GM18907 (cell line): Measurements from ENCODE around the gene IGDCC3.

ENCODE experiments used
- ATAC-seq: cut with Tn5 transposase; IDR thresholded peaks from one replicate; pipeline ENCODE4 v1.9.1; 2021; ENCODE audit warnings: mild to moderate bottlenecking, moderate library complexity; ENCODE audit not compliant: unreplicated experiment

IGDCC3 gene

GRCh38 chr15:65377976-65378366 lies at the start of gene IGDCC3:
IGDCC3 (minus strand) TSS chr15:65378002; CDS start chr15:65377788, 214 bp downstream.
- ATAC-seq: no peak

DNA sequence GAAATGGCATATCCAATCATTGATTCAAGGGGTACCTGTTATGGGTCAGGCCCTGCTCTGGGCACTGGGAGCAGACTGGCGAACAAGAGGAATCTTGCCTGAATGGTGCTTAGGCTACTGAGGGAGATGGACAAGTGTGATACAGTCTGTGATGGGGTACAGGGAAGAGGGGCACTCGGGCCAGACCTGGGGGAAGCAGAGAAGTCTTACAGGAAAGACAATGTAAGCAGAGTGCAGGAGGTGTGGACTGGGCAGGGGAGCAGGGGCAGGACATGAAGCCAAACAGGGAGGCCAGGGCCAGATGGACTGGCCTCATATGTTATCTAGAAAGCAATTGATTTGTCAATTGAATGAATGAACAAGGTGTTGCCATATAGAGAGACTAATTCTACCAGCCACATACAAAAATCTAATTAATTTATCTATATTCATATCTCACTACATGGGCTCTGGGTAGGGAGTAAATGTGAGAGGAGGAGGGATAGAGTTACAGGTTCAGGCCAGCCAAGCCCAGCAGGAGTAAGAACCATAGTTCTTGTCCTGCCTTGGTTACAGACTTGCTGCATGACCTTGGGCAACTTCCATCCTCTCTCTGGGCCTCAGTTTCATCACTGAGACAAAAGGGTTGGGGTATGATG lies 48.5 kb upstream of the IGDCC3 start:
- ATAC-seq: no peak

DNA sequence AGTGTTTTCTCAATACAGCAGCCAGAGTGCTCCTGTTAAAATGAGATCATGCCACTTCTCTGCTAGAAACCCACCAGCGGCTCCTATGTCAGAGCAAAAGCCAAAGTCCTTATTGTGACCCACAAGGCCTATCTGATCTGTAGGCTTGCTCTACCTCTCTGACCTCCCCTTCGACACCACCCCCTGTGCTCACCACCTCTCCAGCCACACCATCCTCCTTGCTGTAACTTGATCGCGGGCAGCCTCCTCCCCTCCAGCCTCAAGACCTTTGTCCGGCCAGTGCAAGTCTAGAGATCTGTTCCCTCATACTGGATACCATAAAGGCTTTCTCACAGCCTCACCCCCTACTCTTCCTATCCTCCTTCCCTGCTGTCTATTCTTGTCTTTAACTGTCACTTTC lies 46.9 kb upstream of the IGDCC3 start:
- ATAC-seq: no peak

GRCh38 chr15:65423976-65424679 lies 46.3 kb upstream of the IGDCC3 start:
- ATAC-seq: no peak

DNA sequence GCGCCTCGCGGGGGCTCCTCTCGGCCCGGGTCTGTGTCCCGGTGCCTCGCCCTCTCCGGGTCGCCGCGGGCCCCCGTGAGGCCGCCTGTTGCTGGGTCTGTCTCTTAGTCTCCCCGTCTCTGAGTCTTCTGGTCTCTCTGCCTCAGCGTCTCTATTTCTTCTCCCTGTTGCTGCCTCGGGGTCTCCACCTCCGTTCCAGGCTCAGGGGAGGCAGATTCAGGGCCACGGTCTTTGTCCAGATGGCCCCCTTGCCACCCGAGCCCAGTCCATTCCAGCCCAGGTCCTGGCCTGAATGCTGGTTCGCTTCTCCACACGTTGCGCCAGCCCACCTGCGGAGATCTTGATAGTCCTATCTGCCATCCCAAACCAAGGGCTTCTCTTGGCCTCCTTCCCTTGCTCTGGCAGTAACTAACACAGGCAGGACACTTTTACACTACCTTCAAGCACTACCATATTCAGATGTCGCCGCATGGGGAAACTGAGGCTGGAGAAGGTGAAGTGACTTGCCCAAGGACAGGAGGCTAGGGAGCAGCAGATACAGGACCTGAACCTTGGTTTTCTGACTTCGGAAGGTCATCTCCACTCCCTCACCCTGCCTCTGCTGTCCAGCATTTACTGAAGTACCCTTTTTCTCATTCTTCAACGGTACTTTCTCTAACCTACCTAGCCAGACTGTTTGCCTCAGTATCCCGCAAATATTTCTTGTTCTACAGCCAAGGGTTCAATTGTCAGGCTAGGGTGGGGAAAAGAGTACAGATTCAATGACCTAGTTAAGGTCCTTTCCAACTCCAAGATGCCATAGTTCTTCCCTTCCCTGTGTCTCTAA lies 45.6 kb upstream of the IGDCC3 start:
- no peak for ATAC-seq

DNA sequence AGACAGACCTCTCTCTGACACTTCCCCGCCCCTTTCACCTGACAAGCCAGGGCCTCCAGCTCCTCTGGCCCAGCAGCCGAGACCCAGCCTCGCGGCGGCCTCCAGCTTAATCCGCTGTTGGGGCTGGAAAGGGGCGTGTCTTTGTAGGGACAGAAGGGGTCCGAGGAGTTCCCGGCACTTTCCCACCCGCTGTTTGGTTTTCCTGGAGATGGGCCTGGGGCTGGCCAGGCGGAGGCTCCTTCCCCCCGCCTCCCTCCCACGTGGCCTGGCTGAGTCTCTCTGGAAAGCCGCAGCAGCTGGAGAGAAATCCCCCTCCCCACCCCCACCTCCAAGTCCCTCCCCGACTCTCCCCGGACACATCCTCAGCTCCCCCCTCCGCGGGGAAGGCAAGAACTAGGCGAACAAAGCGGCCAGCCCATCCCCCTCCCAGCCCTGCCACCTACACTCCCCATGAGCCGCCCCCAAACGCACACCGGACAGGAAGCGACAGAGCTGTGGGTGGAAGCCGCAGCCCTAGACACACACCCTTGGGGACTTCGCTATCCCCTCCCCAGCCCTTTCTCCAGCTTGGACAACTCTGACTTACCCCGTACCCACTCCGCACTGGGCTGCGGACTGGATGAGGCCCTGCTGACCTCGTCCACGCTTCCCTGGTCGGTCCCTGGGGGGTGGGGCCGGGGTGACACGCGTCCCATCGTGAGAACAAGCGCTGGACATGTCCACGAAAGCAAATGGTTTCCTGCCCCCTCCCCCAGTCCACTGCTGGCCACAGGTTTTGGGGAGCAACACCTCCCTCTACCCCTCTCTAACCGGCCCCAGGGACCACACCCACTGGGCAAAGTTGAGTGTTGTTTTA lies 43.8 kb upstream of the IGDCC3 start:
- ATAC-seq: peak; percentile 57

DNA sequence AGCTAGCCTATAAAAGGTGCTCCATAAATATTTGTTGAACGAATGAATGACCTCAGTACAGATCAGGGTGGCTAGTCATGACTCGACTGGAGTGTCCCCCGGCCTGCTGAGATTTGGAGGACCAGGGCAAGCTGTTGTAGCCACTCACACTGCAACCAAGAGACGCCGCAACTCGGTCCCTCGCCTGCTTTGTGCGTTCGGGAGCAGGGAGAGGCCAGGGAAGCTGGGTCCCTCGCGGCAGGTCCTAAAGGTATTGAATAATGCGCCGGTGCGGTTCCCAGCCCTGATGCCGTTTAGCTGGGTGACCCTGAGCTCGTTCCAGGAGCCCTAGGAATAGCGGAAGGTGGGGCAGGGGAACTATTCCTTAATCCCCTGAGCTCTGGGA lies 43.2 kb upstream of the IGDCC3 start:
- ATAC-seq: no peak

GRCh38 chr15:65418596-65418995 lies 40.8 kb upstream of the IGDCC3 start:
- ATAC-seq: no peak

DNA sequence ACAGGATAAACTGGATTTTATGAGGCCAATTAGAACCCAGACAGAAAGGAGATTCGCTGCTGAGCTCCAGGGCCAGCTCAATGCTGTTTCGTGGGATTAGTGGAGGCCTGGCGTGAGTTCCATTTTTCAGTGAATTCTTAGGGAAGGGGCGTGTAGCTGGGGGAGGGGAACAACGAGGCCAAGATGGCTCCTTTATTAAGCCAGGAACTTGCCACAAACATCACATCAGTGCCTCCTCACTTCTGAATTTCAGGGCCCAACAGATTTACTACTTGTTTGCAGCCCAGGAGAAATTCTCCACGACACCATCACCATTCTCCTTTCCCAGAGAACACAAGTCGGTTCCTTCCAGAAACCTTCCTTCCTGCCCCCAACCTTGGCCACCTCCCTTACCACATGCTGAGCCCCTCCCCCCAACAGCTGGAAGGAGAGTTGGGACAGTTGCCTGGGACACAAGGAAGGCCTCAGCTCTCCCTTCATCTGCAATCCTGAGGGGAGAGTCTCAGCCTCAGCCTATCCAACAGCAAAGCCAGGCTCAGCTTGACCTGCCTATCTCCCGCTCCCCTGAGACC lies 39.1 kb upstream of the IGDCC3 start:
- ATAC-seq: no peak

DNA sequence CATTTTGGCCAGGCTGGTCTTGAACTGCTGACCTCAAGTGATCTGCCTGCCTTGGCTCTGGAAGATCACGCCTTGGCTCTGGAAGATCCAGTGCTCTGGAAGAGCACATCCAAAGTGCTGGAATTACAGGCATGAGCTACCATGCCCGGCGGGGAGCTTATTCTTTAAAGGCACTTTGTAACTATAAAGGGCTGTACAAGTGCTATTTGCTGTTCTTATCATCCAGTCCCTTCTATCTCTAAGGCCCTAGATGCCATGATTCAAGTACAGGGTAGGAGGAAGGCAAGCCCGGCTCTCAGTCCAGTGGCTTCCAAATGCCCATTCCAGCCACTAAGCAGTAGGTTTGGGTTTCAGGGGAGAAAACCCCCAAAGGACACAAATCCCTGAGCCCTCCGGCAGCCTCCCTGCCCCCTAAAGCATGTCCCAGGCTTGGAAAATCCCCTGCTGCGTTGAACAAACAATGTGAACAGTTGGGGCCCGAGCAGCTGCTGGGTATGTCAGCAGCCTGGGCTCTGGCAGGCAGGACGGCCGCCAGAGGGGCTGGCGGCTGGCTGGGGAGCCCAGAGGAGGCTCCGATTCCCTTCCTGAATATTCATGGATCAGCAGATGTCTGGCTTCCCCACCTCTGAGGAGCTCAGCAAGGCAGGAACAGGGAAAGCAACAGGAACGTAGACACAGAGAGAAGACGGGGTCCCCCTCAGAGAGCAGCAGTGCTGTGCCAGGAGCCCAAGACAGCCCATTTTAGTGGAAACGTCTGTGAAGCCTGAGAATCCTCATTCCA lies 37.2 kb upstream of the IGDCC3 start:
- no peak for ATAC-seq

GRCh38 chr15:65413760-65414144 lies 36.0 kb upstream of the IGDCC3 start:
- ATAC-seq: no peak

GRCh38 chr15:65413051-65413759 lies 35.4 kb upstream of the IGDCC3 start:
- no peak for ATAC-seq

GRCh38 chr15:65412556-65412955 lies 34.8 kb upstream of the IGDCC3 start:
- no peak for ATAC-seq

DNA sequence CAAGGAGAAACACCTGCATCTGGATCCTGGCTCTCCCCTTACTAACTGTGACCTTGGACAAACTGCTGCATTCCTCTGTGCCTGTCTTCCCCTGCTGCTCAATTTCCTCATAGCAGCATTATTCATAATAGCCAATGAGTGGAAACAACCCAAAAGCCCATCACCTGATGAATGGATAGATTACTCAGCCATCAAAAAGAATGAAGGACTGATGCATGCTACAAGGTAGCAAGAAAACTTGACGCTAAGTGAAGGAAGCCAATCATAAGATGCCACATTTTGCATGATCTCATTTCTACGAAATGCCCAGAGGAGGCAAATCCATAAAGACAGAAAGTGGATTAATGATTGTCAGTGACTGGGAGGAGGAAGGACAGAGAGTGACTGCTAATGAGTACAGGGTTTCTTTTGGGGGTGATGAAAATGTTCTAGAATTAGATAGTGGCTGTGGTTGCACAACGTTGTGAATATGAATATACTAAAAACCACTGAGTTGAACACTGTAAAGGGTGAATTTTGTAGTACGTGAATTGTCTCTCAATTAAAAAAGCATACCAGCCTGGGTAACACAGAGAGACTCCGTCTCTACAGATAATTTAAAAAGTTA lies 33.8 kb upstream of the IGDCC3 start:
- no peak for ATAC-seq

DNA sequence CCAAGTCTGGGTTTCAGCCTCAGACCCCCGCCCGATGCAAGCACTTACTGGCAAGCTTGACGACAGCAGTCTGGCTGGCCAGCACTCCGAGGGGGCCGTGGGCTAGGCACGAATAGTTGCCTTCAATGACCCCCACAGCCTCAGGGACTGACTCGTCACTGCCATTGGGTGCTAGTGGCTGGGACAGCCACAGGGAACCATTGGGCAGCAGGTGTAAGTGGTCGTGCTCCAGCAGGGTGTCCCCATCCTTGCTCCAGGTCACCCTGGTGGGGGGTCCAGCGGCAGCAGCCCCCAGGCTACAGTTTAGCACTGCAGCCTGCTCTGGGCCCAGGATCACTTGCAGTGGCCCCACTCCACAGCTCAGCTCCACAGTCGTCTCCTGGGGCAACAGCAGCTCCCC lies 33.2 kb upstream of the IGDCC3 start:
- ATAC-seq: no peak

DNA sequence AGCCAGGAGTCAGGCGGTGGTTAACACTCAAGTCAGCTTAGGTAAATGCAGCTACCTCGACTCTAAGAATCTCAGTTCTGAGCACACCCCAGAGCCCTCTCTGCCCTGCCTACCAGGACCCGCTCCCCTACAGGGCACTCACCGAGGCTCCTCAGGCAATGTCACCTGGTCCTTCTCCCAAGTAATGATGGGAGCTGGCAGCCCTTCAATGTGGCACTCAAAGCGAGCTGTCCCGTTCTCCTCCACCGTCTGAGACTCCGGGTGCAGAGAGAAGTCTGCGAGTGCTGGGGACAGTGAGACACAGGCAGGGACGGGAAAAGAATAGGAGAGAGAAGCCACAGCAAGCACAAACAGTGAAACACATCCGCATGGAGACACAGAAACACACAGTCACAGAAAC lies 32.2 kb upstream of the IGDCC3 start:
- no peak for ATAC-seq

- no peak for ATAC-seq
Measured at GRCh38 chr15:65409036-65409631, 31.3 kb upstream of the IGDCC3 start.

- no peak for ATAC-seq
Measured at GRCh38 chr15:65408324-65409035, 30.7 kb upstream of the IGDCC3 start.
